Measurements from ENCODE around the gene AK6.

AK6 gene

DNA sequence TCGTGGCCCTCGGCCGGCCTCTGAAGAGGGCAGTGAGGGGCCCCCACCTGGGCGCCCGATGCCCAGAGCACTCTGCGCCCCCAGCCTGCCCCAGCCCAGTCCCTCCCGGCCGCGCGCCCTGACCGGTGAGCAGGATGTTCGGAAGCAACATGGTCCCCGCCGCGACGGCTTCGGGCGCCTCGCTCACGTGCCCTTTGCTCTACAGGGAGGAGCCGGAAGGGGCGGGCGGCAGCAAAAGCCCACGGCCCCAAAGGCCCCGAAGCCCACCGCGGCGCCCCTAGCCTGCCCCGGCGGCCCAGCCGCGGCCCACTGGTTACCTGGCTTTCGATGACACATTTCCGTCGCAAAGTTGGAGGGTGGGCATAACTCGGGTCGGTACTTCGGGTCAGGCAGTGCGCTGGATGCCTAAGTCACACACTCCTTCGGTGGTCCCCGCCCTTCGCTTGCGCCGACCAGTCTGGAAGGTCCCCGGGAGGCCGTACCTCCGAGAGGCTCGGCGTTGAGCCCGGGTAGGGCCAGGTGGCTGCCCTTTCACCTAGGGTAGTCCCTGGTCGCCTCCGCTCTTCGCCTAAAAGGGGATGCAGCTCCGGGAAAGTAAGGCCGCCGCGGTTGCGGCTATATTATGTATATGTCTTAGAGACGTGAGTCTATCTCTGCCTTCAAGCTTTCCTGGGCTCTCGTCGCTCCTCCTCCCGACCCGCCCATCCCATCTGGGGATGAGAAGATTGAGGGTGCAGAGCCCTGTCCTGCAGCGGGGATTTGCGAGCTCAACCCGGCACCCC is at the start of gene AK6, which contains the start of the genes RAD17 and TAF9:
AK6 (minus strand) TSS at position 181 of the 782 bp plus-strand sequence; CDS start at position 151, 30 bp downstream.
RAD17 (plus strand) TSS at position 479 of the 782 bp plus-strand sequence. CDS start 2,391 bp downstream, outside the sequence.
TAF9 (minus strand) TSS at position 181 of the 782 bp plus-strand sequence. CDS start 3,783 bp downstream, outside the sequence.
- Histone ChIP-seq H3K27ac (peak within 1 kb of the TSS; percentile 96), H3K79me2 (peaks cover 18% of the 10 kb centered on the region), H3K4me2 (ENCODE audit: low read length) (peak within 1 kb of the TSS; percentile 100), H3K36me3 (ENCODE audit: control insufficient read depth, insufficient read depth, low read length) (no peaks in the 10 kb centered on the region), H3K9ac (peak within 1 kb of the TSS; percentile 78), H3K9me3 (ENCODE audit: control insufficient read depth, low read length) (no peaks in the 10 kb centered on the region), H3K4me1 (peaks cover 4% of the 10 kb centered on the region), H3K4me3 (ENCODE audit: low read depth, low read length) (peak within 1 kb of the TSS; percentile 89), H2AFZ (peak within 1 kb of the TSS; percentile 79), H3K27me3 (ENCODE audit: control insufficient read depth, insufficient read depth, low read length) (no peaks in the 10 kb centered on the region)
- TF ChIP-seq, protein P1, sequence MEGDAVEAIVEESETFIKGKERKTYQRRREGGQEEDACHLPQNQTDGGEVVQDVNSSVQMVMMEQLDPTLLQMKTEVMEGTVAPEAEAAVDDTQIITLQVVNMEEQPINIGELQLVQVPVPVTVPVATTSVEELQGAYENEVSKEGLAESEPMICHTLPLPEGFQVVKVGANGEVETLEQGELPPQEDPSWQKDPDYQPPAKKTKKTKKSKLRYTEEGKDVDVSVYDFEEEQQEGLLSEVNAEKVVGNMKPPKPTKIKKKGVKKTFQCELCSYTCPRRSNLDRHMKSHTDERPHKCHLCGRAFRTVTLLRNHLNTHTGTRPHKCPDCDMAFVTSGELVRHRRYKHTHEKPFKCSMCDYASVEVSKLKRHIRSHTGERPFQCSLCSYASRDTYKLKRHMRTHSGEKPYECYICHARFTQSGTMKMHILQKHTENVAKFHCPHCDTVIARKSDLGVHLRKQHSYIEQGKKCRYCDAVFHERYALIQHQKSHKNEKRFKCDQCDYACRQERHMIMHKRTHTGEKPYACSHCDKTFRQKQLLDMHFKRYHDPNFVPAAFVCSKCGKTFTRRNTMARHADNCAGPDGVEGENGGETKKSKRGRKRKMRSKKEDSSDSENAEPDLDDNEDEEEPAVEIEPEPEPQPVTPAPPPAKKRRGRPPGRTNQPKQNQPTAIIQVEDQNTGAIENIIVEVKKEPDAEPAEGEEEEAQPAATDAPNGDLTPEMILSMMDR (IDR thresholded peaks at IDR 0.05): no peak

DNA sequence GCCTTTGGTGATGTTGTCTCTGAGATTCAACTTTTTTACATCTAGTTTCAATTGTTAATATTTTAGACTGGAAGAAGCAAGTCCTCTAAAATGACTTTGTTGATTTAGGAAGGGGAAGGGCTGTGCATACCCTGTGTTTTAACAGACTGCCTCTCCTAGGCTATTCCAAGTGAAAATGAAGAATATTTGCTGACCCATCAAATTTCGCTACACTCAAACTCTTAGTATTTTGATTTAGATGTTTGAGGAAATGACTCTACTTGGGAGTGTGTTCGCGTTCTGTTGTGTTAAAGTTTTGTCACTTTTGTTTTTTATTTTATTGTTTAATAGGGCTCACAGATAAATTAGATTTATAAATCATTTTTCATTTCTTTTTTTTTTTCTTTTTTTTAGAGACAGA is 49.2 kb upstream of the AK6 start:
- Histone ChIP-seq H3K4me3 (ENCODE audit: low read depth, low read length) (no peak overlapping the region), H3K79me2 (peaks cover 7% of the 10 kb centered on the region), H3K27me3 (ENCODE audit: control insufficient read depth, insufficient read depth, low read length) (no peaks in the 10 kb centered on the region), H3K27ac (no peak overlapping the region), H2AFZ (no peak overlapping the region), H3K4me2 (ENCODE audit: low read length) (no peak overlapping the region), H3K9ac (no peak overlapping the region), H3K36me3 (ENCODE audit: control insufficient read depth, insufficient read depth, low read length) (no peaks in the 10 kb centered on the region), H3K4me1 (no peaks in the 10 kb centered on the region), H3K9me3 (ENCODE audit: control insufficient read depth, low read length) (no peaks in the 10 kb centered on the region)
- TF ChIP-seq, protein P1 (IDR thresholded peaks at IDR 0.05): no peak

DNA sequence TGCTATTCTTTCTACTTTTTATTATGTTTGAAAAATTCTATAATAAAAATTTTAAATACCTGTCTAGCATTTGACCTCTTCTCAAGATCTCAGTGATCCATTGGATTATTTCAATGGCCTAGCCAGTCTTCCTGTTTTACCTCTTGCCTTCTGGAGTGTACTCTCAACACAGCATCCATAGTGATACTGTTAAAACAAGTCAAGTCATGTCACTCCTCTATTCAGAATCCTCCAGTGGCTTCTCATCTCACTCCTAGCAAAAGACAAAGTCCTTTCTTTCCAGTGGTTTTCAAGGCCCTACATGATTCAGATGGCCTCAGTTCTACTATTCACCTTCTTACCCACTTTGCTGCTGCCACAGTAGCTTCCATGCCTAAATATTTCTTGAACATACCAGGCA is 47.4 kb upstream of the AK6 start:
- H3K79me2 ChIP-seq: peaks cover 7% of the 10 kb centered on the region
- no peaks in the 10 kb centered on the region for H3K27me3 ChIP-seq (ENCODE audit: control insufficient read depth, insufficient read depth, low read length)
- H3K9me3 ChIP-seq (ENCODE audit: control insufficient read depth, low read length): no peaks in the 10 kb centered on the region
- no peak overlapping the region for H3K27ac ChIP-seq
- H3K36me3 ChIP-seq (ENCODE audit: control insufficient read depth, insufficient read depth, low read length): no peaks in the 10 kb centered on the region
- H3K4me1 ChIP-seq: no peaks in the 10 kb centered on the region
- no peak overlapping the region for H3K4me3 ChIP-seq (ENCODE audit: low read depth, low read length)
- TF ChIP-seq, protein P1 (IDR thresholded peaks at IDR 0.05): no peak
- no peak overlapping the region for H3K9ac ChIP-seq
- H2AFZ ChIP-seq: no peak overlapping the region
- no peak overlapping the region for H3K4me2 ChIP-seq (ENCODE audit: low read length)

DNA sequence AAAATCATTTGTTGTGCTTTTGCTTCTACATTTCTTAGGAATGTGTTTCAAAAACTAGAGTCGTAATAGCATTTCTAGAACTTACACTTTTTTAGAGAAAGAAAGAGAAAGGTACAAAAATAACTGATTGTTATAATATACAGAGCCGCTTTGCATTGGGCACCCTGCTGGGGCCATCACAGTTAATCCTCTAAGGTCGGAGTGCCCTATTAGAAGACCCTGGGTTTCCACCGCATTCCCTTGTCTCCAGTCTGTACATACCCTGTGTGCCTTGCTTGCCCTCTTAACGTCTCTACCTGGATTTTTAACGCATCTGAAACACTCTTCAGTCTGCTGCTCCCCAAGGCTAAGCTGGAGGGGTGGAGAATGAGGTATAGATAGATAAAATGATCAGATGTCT is 46.9 kb upstream of the AK6 start:
- H3K27me3 ChIP-seq (ENCODE audit: control insufficient read depth, insufficient read depth, low read length): no peaks in the 10 kb centered on the region
- peak overlapping the region; percentile 98 for H2AFZ ChIP-seq
- peak overlapping the region; percentile 85 for H3K27ac ChIP-seq
- peak overlapping the region; percentile 97 for H3K4me3 ChIP-seq (ENCODE audit: low read depth, low read length)
- H3K4me2 ChIP-seq (ENCODE audit: low read length): peak overlapping the region; percentile 67
- H3K9me3 ChIP-seq (ENCODE audit: control insufficient read depth, low read length): no peaks in the 10 kb centered on the region
- H3K9ac ChIP-seq: peak overlapping the region; percentile 84
- H3K79me2 ChIP-seq: peaks cover 7% of the 10 kb centered on the region
- H3K36me3 ChIP-seq (ENCODE audit: control insufficient read depth, insufficient read depth, low read length): no peaks in the 10 kb centered on the region
- H3K4me1 ChIP-seq: no peaks in the 10 kb centered on the region
- TF ChIP-seq, protein P1 (IDR thresholded peaks at IDR 0.05): no peak
